SK-N-SH (cell line): Measurements from ENCODE around the gene IL17REL. TPM values are rescaled to one million over a fixed set of nuclear protein-coding genes. Genes with fewer than 3 reads are reported as not detected.

Experiments used
- CTCF ChIA-PET: fragments of 300-600, 350-600 bp; formaldehyde crosslinking; extraction: SDS; loops from one replicate; lab custom pipeline; 2021; lab: Yijun Ruan, JAX
- POLR2A ChIA-PET: fragments of 350-600 bp; sonication (Branson Sonifier 250); formaldehyde crosslinking; extraction: SDS; loops from one replicate; lab custom pipeline; 2020; ENCODE audit warnings: antibody characterized with exemption, inconsistent platforms; lab: Yijun Ruan, JAX
- DNase-seq: peaks from one replicate; pipeline ENCODE4 v3.0.0; 2012
- H2AFZ ChIP-seq: fragments of 200-600 bp; sonication (generic); 2 replicates; pipeline ENCODE4 v1.8.1; 2016; ENCODE audit warnings: antibody characterized with exemption, mild to moderate bottlenecking, low read depth
- H3F3A ChIP-seq: fragments of 200-600 bp; sonication (generic); replicated peaks from 2 replicates; pipeline ENCODE3; 2016; ENCODE audit warnings: antibody characterized with exemption, mild to moderate bottlenecking; ENCODE audit not compliant: insufficient read depth
- H3K27ac ChIP-seq, 2 experiments: fragments of 200-500 bp in 1 of 2; fragments of 200-600 bp in 1 of 2; sonication (Bioruptor generic) in 1 of 2; sonication (generic), shearing (Covaris generic) in 1 of 2; 2 replicates each; pipeline versions ENCODE4 v1.5.1 to v1.6.1; 2014 to 2016; ENCODE audit warnings: low read depth in 2 of 2, inconsistent platforms in 1 of 2, low read length in 1 of 2, mild to moderate bottlenecking in 1 of 2, mixed read lengths in 1 of 2
- H3K27me3 ChIP-seq: fragments of 200-600 bp; sonication (generic), shearing (Covaris generic); 2 replicates; pipeline ENCODE4 v1.6.1; 2016; ENCODE audit warnings: mixed run types; ENCODE audit not compliant: insufficient read depth
- H3K36me3 ChIP-seq, 2 experiments: fragments of 200-500 bp in 1 of 2; fragments of 200-600 bp in 1 of 2; sonication (Bioruptor generic) in 1 of 2; sonication (generic) in 1 of 2; replicated peaks in 1 of 2; 2 replicates each; pipeline versions ENCODE3 to v1.5.1; 2014 to 2016; ENCODE audit warnings: low read length in 1 of 2, mild to moderate bottlenecking in 1 of 2; ENCODE audit not compliant: insufficient read depth in 2 of 2, control insufficient read depth in 1 of 2
- H3K4me1 ChIP-seq, 2 experiments: fragments of 200-500 bp in 1 of 2; fragments of 200-600 bp in 1 of 2; sonication (Bioruptor generic) in 1 of 2; sonication (generic), shearing (Covaris generic) in 1 of 2; 2 replicates each; pipeline versions ENCODE4 v1.5.1 to v1.6.1; 2014 to 2016; ENCODE audit warnings: low read depth in 1 of 2, low read length in 1 of 2, mixed run types in 1 of 2; ENCODE audit not compliant: insufficient read depth in 2 of 2, control insufficient read depth in 1 of 2
- H3K4me2 ChIP-seq: fragments of 200-600 bp; sonication (generic), shearing (Covaris generic); 2 replicates; pipeline ENCODE4 v1.6.1; 2017; ENCODE audit warnings: mixed run types
- H3K4me3 ChIP-seq, 2 experiments: fragments of 200-500 bp in 1 of 2; fragments of 200-600 bp in 1 of 2; sonication (Bioruptor generic) in 1 of 2; sonication (generic), shearing (Covaris generic) in 1 of 2; 2 replicates each; pipeline versions ENCODE4 v1.5.1 to v1.8.1; 2014 to 2016; ENCODE audit warnings: low read depth in 2 of 2, inconsistent platforms in 1 of 2, low read length in 1 of 2, mild to moderate bottlenecking in 1 of 2, mixed read lengths in 1 of 2, moderate library complexity in 1 of 2
- H3K79me2 ChIP-seq: fragments of 200-600 bp; sonication (generic); 2 replicates; pipeline ENCODE4 v1.8.1; 2017; ENCODE audit warnings: mild to moderate bottlenecking; ENCODE audit not compliant: insufficient read depth
- H3K9ac ChIP-seq: fragments of 200-600 bp; sonication (generic); 2 replicates; pipeline ENCODE4 v1.6.1; 2017; ENCODE audit warnings: mixed run types
- H3K9me2 ChIP-seq: fragments of 200-600 bp; sonication (generic); 2 replicates; pipeline ENCODE4 v1.6.1; 2017; ENCODE audit warnings: mixed run types
- H3K9me3 ChIP-seq: fragments of 200-600 bp; sonication (generic); 2 replicates; pipeline ENCODE4 v1.6.1; 2017; ENCODE audit warnings: mixed run types, mild to moderate bottlenecking, moderate library complexity
- H4K20me1 ChIP-seq: fragments of 200-600 bp; sonication (generic); 2 replicates; pipeline ENCODE4 v1.6.1; 2017; ENCODE audit warnings: mild to moderate bottlenecking, mixed run types; ENCODE audit not compliant: insufficient read depth
- CHD2 ChIP-seq: fragments of 150-350 bp; IDR thresholded peaks from 2 replicates; pipeline ENCODE4 v1.6.1; 2018; ENCODE audit warnings: low read length; ENCODE audit not compliant: partially characterized antibody
- ELF1 ChIP-seq: IDR thresholded peaks from 2 replicates; pipeline ENCODE4 v1.4.0; 2012
- FOSL2 ChIP-seq: IDR thresholded peaks from 2 replicates; pipeline ENCODE4 v1.4.0; 2012; ENCODE audit warnings: low read depth, mild to moderate bottlenecking, moderate library complexity, borderline replicate concordance
- FOXM1 ChIP-seq: IDR thresholded peaks from 2 replicates; pipeline ENCODE4 v1.4.0; 2012; ENCODE audit warnings: low read depth, mild to moderate bottlenecking
- GATA2 ChIP-seq: sonication (generic); formaldehyde crosslinking; IDR thresholded peaks from 2 replicates; pipeline ENCODE4 v1.5.0; 2020; ENCODE audit warnings: mild to moderate bottlenecking, missing genetic modification reagents
- JUND ChIP-seq: IDR thresholded peaks from 2 replicates; pipeline ENCODE4 v1.4.0; 2012
- MAX ChIP-seq: IDR thresholded peaks from 2 replicates; pipeline ENCODE4 v1.4.0; 2012; ENCODE audit warnings: low read depth
- MXI1 ChIP-seq: IDR thresholded peaks from 2 replicates; pipeline ENCODE4 v1.6.1; 2012; ENCODE audit warnings: mild to moderate bottlenecking, low read depth, low read length, improper control_type of control experiment
- PBX3 ChIP-seq: IDR thresholded peaks from 2 replicates; pipeline ENCODE4; 2012
- RAD21 ChIP-seq: IDR thresholded peaks from 2 replicates; pipeline ENCODE4 v1.6.1; 2012; ENCODE audit warnings: mild to moderate bottlenecking, low read length
- REST ChIP-seq: IDR thresholded peaks from 2 replicates; pipeline ENCODE4 v1.6.1; 2012; ENCODE audit warnings: mild to moderate bottlenecking, low read depth, low read length, moderate library complexity
- RFX5 ChIP-seq: IDR thresholded peaks from 2 replicates; pipeline ENCODE4 v1.6.1; 2012; ENCODE audit warnings: mild to moderate bottlenecking, improper control_type of control experiment, low read length
- RXRA ChIP-seq: IDR thresholded peaks from 2 replicates; pipeline ENCODE4 v1.4.0; 2012; ENCODE audit warnings: low read depth, mild to moderate bottlenecking, borderline replicate concordance
- TCF12 ChIP-seq: IDR thresholded peaks from 2 replicates; pipeline ENCODE4 v1.4.0; 2012
- TEAD4 ChIP-seq: IDR thresholded peaks from 2 replicates; pipeline ENCODE4 v1.4.0; 2012; ENCODE audit warnings: mild to moderate bottlenecking, borderline replicate concordance; ENCODE audit not compliant: insufficient read depth
- USF1 ChIP-seq: IDR thresholded peaks from 2 replicates; pipeline ENCODE4 v1.4.0; 2012; ENCODE audit warnings: low read depth, borderline replicate concordance
- YY1 ChIP-seq: IDR thresholded peaks from 2 replicates; pipeline ENCODE4 v1.4.0; 2012; ENCODE audit warnings: low read depth, mild to moderate bottlenecking
- WGBS: methylation state at CpG from one replicate; pipeline ENCODE4 v1.1.6; 2017; ENCODE audit warnings: low lambda C conversion rate; 5-methylcytosine and 5-hydroxymethylcytosine counted together
- polyA plus RNA-seq, 3 experiments: library from polyadenylated mRNA; depleted of rRNA; stranded (reverse); fragments of >200 nt; gene quantifications; 2 replicates each; pipeline ENCODE4 v1.2.3, GENCODE V29; 2012

IL17REL gene
- polyA plus RNA-seq, 1 of the 3 experiments (the other 2 are of a cell fraction): not detected

- POLR2A ChIA-PET: no interaction called here
- Histone ChIP-seq H3K4me2 (0 out of 2 replicates have a peak overlapping the region, but pooled peaks have one; percentile 55), H3K27me3 (no peaks in the 10 kb centered on the region), H3K27ac (no peak overlapping the region; a peak in 1 of 4 replicates), H2AFZ (no peak overlapping the region), H3K9me3 (no peaks in the 10 kb centered on the region), H3K36me3 (no peaks in the 10 kb centered on the region), H3K9me2 (no peaks in the 10 kb centered on the region), H4K20me1 (no peaks in the 10 kb centered on the region), H3K4me1 (peaks cover 13 to 39% of the 10 kb centered on the region in 2 experiments; a peak in 3 of 4 replicates), H3K9ac (no peak overlapping the region), H3K4me3 (no peak overlapping the region), H3K79me2 (no peaks in the 10 kb centered on the region), H3F3A (no peaks in the 10 kb centered on the region)
- no peak for TF ChIP-seq GATA2 (CRISPR knock-in tag)
- TF ChIP-seq JUND: no peak
- TF ChIP-seq RFX5: no peak
- TF ChIP-seq TCF12: no peak
- TF ChIP-seq FOXM1: no peak
- no peak for TF ChIP-seq MXI1
- no peak for TF ChIP-seq MAX
- DNase-seq: no peak
- 89% methylated on average over 9 of the region's 20 CpGs for WGBS
- CTCF ChIA-PET: interaction anchor here (1.5 to 2.1 kb wide), 3 partner anchors 22 to 77 kb away, joined by 3 to 9 read pairs (median 6); no protein-coding TSS in a partner anchor
Observed at GRCh38 chr22:49953027-49953679, 59.4 kb downstream of the IL17REL start.

- H3K27ac ChIP-seq: peak overlapping the region in 1 of 2 experiments; percentile 7; a peak in 1 of 4 replicates
Observed at GRCh38 chr22:49951986-49952896, 60.3 kb downstream of the IL17REL start.

More at GRCh38 chr22:49951986-49952896, 60.3 kb downstream of the IL17REL start:
- ChIA-PET CTCF (interaction anchor here (0.9 to 2.1 kb wide), 4 partner anchors 21 to 78 kb away, joined by 3 to 9 read pairs (median 4); no protein-coding TSS in a partner anchor), POLR2A (no interaction called here)
- peak overlapping the region; percentile 53; the same call in 1 of the 2 replicates for H2AFZ ChIP-seq
- no peaks in the 10 kb centered on the region for H3F3A ChIP-seq
- H3K9me2 ChIP-seq: no peaks in the 10 kb centered on the region
- no peaks in the 10 kb centered on the region for H3K36me3 ChIP-seq
- H3K9me3 ChIP-seq: no peaks in the 10 kb centered on the region
- H3K27me3 ChIP-seq: no peaks in the 10 kb centered on the region
- peak overlapping the region; percentile 61 for H3K9ac ChIP-seq
- H3K4me1 ChIP-seq: peaks cover 13 to 45% of the 10 kb centered on the region in 2 experiments; a peak in 3 of 4 replicates
- TF ChIP-seq REST (no peak), ELF1 (no peak), USF1 (no peak), JUND (no peak; the same call in 1 of the 2 replicates), FOSL2 (0 out of 2 replicates have a peak, but pooled peaks have one; percentile 42), YY1 (no peak), PBX3 (no peak), RFX5 (no peak), RAD21 (no peak), RXRA (peak; percentile 24; the same call in 1 of the 2 replicates), CHD2 (no peak), TEAD4 (peak; percentile 86)
- WGBS: 65% methylated on average over 8 of the region's 24 CpGs
- DNase-seq: no peak
- H3K79me2 ChIP-seq: no peaks in the 10 kb centered on the region
- no peak overlapping the region for H3K4me3 ChIP-seq
- H3K4me2 ChIP-seq: peak overlapping the region; percentile 55; the same call in 1 of the 2 replicates
- no peaks in the 10 kb centered on the region for H4K20me1 ChIP-seq
